Stimulated activated CD8-positive, alpha-beta memory T cell treated with anti-CD3 and anti-CD28 coated beads, Interleukin-12 subunit alpha, Interleukin-12 subunit beta, amount 100 ng/mL, for 24 hours (primary cell): ENCODE data around the gene CPEB4.

Experiments used
- DNase-seq: peaks from one replicate; pipeline ENCODE4 v3.0.0-alpha.2; 2020; ENCODE audit errors: extremely low read depth

Gene CPEB4

DNA sequence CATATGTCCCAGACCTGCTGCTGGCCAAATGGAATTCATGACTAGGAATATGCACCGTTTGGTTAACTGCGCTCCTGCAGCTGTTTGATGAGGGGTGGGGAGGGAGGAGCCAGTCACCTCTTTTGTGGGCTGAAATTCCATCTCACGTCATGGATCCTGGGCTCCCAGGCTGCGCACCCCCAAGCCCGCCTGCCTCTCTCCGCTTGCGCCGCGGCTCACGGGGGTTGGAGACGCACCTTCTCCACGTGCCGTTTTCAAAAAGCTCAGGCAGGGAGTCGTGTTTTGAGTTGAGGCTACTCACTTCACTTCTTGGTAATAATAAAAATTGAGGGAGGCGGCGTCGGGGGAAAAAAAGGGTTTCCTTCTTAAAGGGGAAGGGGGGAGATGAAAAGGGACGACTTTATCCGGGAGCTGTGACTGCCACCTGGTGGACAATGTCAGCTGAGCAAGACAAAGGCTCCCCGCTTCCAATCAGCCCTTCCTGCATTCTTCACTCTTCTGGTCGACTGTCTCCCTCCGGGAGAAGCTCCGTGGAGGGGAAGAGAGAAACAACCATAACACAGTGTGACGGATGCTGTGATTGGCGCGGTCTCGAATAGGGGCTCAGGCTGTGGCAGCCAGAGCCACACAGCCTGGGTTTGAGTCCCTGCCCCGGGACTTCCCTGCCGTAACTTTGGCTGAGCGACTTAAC lies 84.9 kb downstream of the CPEB4 start:
- peak; percentile 39 for DNase-seq

DNA sequence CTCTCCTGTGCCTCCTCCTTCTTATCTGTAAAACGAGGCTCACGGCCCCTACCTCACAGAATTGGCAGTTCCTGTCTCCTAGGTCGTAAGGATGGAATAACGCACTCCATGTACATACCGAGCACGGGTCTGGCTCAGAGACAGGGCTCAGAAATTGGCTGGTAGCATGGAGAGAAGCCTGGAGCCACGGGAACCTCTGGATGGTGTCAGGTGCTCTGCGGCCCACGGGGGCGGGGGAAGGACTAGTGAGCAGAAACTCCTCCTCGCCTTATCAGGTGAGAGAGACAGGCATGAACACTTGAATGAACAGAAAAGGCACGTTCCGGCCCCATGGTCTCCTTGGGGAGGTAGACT lies 85.4 kb downstream of the CPEB4 start:
- no peak for DNase-seq

DNA sequence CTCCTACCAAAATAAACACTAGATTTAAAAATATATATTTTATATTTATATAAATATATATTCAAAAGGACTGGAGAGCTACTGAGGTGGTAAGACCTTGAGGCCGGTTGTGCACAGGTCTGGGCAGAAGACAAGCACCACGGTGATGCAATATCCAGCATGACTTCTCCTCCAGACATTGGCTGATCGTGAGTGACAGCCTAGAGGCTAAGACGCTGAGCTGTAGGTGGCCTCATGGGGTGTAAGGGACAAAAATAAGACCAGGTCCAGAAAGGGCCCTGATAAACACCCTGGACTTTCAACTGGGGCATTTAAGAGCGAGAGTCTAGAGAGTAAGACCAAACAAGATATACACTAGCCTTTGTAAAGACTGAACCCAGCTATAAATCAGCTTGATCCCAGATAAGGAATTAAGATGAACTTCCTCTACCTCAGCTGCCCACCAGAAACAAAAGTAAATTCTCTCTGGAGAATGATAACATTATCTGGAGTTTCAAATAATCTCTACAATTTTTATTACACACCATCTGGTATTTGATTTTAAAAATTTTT lies 86.6 kb downstream of the CPEB4 start:
- DNase-seq = no peak

DNA sequence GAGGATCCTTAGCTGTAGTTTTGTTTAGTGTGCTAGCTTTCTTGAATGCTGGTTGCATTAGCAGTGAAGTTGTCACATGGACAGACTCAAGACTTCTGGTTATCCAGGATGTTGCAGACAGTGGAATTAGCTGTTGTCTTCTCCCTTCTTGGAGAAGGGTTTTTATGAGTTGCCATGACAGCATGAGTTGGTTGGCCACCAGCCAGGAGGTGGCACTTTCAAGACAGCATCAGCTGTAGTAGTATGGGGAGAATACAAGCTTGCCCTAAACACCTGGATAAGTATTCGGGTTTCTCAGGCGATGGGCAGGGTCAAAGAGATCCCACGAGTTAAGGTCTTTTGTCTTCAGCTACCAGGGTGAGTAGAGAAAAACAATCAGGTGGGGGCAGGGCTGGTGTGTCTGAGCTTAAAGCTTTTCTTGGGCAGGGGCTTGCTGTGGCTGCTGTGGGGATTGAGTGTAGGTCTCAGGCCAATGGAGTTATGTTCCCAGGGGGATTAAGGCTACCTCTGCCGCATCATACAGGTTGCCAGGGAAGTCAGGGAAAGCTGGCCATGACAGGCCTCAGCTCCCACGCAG lies 93.1 kb downstream of the CPEB4 start:
- no peak for DNase-seq

DNA sequence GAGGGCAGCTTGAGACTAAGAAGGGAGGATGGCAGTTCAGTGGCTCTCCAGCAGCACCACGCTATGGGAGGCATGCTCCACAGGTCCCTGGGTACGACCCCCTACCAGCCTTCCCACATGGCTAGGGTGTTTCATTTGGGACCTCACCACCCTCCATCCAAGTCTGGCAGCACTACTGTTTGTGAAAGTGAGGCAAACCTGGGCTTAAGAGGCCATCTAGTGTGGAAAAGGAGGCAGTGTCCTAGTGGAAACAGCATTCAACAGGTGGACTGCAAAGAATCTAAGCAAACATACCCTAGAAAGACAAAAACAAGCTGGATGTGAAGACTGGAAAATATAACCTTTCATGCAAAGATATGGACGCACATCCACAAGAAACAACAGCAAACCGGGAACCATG lies 96.1 kb downstream of the CPEB4 start:
- no peak for DNase-seq

DNA sequence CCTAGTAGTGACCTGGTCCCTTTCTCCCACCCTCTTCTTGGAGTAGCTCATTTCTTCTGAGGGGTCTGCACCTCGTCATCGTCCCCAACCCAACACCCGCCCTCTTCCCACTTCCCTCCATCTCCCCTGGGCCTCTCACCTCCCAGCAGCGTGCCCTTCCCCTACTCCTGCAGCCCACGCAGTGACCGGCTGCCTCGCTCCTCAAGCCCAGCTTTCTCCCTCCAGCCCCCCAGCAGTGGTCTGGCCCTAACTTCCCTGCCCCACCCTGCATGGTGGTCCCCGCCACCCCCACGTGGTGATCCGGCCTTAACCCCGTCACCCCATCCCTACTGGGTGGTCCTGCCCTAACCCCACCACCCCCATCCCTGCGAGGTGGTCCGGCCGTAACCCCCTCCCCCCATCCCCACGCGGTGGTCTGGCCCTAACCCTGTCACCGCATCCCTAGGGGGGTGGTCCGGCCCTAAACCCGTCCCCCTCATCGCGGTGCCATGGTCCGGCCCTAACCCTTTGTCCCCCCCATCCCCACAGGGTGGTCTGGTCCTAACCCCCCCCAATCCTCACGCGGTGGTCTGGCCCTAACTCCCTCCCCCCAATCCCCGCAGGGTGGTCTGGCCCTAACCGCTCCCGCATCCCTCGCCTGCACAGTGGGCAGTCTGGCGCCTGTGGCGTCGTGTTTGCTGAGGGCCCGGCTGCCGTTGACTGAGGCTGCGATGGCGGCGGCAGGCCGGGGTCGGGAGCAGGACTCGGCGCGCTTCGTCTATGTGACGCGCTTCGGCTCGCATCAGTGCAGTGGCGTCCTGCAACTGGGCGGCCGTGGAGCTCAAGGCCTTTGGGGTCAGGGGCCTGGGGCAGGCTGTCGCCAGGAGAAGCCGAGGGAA lies 100.6 kb downstream of the CPEB4 start, which contains the start of gene C5orf47:
TSS of gene C5orf47 (plus strand) at position 617 of the 878 bp plus-strand sequence. CDS start at position 711, 94 bp downstream.
- DNase-seq = no peak

DNA sequence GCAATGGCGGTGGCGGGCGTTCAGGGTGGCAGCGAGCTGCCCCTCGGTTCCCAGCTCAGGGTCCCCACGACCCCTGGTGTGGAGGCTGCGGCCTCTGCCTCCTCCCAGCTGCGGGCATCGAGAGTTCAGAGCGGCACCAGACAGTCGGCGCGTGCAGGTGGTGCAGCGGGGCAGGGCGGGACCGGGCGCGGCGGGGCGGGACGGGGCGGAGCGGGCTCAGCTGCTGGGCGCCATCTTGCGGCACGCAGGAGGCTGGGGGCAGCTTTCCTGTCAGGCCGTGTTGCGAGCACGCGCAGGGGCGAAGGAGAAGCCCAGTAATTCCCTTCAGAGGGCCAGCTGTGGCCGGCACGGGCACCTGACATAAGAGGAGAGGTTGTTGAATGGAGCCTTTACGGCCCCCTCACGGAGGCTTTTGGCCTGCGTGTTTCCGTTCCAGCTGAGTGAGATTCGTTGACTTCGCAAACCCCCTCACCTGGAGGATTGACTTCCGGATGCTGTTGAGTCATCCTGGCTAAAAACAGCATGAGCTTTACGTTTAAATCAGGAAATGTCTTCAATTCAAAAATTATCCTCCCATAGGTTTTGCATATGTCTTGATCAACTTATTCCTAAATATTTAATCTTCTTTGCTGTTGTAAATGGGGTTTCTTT lies 101.4 kb downstream of the CPEB4 start:
- DNase-seq = no peak

DNA sequence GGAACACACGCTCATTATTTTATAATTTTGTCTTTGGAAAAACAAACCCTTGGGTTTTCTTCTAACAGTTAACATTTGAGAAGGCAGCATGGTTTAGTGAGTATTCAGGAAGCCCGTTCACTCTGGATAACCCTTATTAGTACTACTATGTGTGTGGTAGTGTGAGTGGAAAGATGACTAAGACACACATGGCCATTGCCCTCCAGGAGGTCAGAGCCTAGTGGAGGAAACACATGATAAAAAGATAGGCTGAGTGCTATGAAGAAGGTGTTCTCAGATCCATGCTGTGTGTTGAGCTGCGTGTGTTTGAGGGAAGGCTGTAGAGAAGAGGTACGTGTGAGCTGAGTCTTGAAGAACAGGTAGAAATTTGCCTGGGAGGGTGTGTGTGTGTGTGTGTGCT lies 109.2 kb downstream of the CPEB4 start:
- DNase-seq = no peak

DNA sequence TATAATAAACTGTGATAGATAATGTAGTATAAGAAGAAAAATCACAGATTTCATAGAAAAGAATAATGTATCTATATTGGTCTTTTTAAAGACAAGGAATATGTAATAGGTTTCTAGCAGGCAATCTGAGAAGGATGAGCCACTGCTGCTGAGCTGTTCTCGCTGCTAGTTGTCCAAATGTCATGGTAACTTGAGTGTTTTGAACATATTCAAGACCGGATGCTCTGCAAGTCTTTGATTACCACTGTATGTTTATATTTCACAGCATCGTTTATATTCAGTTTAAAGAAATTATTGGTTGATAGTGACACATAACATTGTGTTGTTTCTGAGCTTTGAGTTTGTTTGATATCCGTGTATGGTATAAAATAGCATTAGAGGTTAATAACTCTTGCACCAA lies 110.4 kb downstream of the CPEB4 start:
- no peak for DNase-seq

DNA sequence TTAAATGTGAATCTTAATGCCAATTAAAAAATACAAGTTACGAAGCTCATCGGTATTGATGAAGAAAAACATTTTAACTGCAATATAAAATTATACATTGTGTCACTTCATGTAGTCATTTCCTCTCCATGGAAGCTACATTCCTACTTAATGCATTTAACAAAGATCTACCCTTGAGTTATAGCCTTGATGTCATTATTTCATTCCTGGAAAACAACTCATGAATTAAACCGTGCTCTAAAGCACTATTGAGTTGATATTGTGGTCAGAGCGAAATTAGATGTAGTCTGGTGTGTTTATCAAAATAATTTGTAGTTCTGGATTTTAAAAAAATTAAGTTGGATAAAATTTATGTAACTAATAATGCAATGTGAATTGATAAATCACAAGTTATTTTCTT lies 111.9 kb downstream of the CPEB4 start:
- no peak for DNase-seq

DNA sequence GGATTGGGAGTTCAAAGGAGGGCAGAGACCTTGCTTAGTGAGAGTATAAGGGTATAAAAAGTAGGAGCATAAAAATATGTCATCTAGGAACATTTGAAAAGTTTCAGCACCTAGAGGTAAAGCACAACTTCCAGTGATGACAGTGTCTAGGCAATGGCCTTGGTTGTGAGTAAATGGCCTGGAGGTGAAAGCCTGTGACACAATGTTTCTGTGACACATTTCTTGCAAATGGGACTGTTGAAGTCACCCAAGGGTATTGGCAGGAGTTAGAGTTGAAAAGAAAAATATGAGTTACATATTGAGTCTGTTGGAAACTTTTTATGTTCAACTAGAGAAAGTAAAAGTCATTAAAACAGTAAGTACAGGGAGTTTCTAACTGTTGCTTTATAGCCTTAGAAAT lies 115.6 kb downstream of the CPEB4 start:
- no peak for DNase-seq

DNA sequence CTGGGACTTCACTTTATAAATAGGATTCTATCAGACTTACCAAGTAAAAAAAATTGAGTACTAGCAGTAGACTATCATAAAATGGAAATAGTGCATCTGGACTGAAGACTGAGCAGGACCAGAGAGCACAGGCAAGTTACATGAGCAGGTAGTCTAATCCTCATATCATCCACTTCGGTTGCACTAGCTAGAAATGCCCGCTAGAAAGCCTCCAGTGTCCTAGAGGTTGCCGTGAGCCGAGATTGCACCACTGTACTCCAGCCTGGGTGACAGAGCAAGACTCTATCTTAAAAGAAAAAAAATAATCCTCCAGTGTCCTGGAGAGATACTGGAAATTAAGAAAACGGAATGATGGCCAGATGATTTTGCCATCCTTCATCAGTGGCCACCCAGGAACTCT lies 120.8 kb downstream of the CPEB4 start:
- no peak for DNase-seq

DNA sequence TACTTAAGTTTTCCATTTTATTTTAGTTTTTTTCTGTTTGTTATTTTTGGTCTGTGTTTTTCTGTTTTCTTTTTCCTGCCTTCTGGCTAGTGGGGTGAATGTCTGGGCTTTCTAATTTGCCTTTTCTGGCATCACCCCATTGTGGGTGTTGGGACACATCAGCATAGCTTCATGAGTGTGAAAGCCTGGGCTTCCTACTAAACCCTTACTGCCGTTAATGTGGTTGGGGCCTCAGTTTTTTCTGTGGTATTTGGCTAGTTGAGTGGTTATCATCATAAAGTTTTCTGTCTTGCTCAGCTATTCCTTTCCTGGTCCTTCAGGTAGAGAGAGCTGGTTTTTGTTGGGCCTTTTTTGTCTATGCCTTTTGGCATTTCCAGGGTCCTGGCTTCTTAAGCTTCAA lies 122.2 kb downstream of the CPEB4 start:
- no peak for DNase-seq

DNA sequence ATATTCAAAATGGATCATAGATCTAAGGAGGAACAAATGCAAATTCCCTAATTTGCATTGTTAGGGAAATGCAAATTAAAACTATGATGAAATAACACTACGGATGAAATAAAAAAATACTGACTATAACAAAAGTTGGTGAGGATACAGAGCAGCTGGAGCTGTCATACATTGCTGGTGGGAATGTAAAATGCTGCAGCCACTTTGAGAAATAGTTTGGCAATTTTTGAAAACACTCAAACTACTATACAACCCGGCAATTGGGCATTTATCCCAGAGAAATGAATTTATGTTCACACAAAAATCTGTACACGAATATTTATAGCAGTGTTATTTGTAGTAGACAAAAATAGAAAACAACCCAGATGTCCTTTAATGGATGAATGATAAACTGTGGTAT lies 123.3 kb downstream of the CPEB4 start:
- no peak for DNase-seq
